GM18508 (cell line): ENCODE measurements around the gene ERRFI1.

ENCODE experiments used
- ATAC-seq: cut with Tn5 transposase; IDR thresholded peaks from one replicate; pipeline ENCODE4 v1.9.1; 2021; ENCODE audit warnings: moderate number of reproducible peaks; ENCODE audit not compliant: insufficient read depth, unreplicated experiment

The ERRFI1 gene

GRCh38 chr1:8046391-8046790 lies 20.3 kb upstream of the ERRFI1 start:
- no peak for ATAC-seq

GRCh38 chr1:8043621-8044020 lies 17.5 kb upstream of the ERRFI1 start:
- no peak for ATAC-seq

GRCh38 chr1:8042134-8042533 lies 16.0 kb upstream of the ERRFI1 start:
- no peak for ATAC-seq

- ATAC-seq = no peak
Observed at GRCh38 chr1:8040586-8040985, 14.5 kb upstream of the ERRFI1 start.

GRCh38 chr1:8039071-8039470 lies 13.0 kb upstream of the ERRFI1 start:
- no peak for ATAC-seq

GRCh38 chr1:8035289-8035688 lies 9.2 kb upstream of the ERRFI1 start:
- ATAC-seq = no peak

GRCh38 chr1:8033322-8033721 lies 7.2 kb upstream of the ERRFI1 start:
- ATAC-seq = no peak

GRCh38 chr1:8032366-8032910 lies 6.3 kb upstream of the ERRFI1 start:
- no peak for ATAC-seq

- ATAC-seq = no peak
Observed at GRCh38 chr1:8031176-8031785, 5.2 kb upstream of the ERRFI1 start.

GRCh38 chr1:8028571-8028910 lies 2.4 kb upstream of the ERRFI1 start:
- no peak for ATAC-seq

- no peak for ATAC-seq
Observed at GRCh38 chr1:8027748-8028570, 1.9 kb upstream of the ERRFI1 start.

- no peak for ATAC-seq
Observed at GRCh38 chr1:8026976-8027747, 1.1 kb upstream of the ERRFI1 start.

- ATAC-seq = no peak
Observed at GRCh38 chr1:8025671-8026144, 401 bp downstream of the ERRFI1 start.

GRCh38 chr1:8025061-8025670 lies 943 bp downstream of the ERRFI1 start:
- ATAC-seq = no peak

- no peak for ATAC-seq
Observed at GRCh38 chr1:8024329-8024728, 1.8 kb downstream of the ERRFI1 start.

GRCh38 chr1:8023995-8024313 lies 2.2 kb downstream of the ERRFI1 start:
- ATAC-seq = no peak

- ATAC-seq = no peak
Observed at GRCh38 chr1:8023287-8023994, 2.7 kb downstream of the ERRFI1 start.

GRCh38 chr1:8022395-8023286 lies 3.5 kb downstream of the ERRFI1 start:
- ATAC-seq = no peak

- no peak for ATAC-seq
Observed at GRCh38 chr1:8021676-8022266, 4.3 kb downstream of the ERRFI1 start.
